HepG2 (cell line): Measurements from ENCODE around the gene KLF9. TPM values are rescaled to one million over a fixed set of nuclear protein-coding genes. Genes with fewer than 3 reads are reported as not detected.

ENCODE experiments used
- BRF2 ChIP-seq: sonication (generic); formaldehyde crosslinking; IDR thresholded peaks from 2 replicates; pipeline ENCODE4 v1.8.1; 2022; ENCODE audit warnings: mild to moderate bottlenecking, missing genetic modification reagents
- CCDC6 ChIP-seq: sonication (generic); formaldehyde crosslinking; IDR thresholded peaks from 2 replicates; pipeline ENCODE4 v1.8.1; 2022; ENCODE audit warnings: mild to moderate bottlenecking, missing genetic modification reagents, moderate library complexity
- CEBPG ChIP-seq: IDR thresholded peaks from 2 replicates; pipeline ENCODE4 v1.6.1; 2016
- ELF3 ChIP-seq: IDR thresholded peaks from 2 replicates; pipeline ENCODE4 v1.6.1; 2016; ENCODE audit warnings: missing genetic modification reagents, missing compliant biosample characterization
- HDAC1 ChIP-seq: sonication (generic); formaldehyde crosslinking; IDR thresholded peaks from 2 replicates; pipeline ENCODE4 v1.5.1; 2020; ENCODE audit warnings: mild to moderate bottlenecking, missing genetic modification reagents
- HOXD1 ChIP-seq: sonication (generic); formaldehyde crosslinking; IDR thresholded peaks from 2 replicates; pipeline ENCODE4 v1.5.0; 2020; ENCODE audit warnings: missing genetic modification reagents
- KAT8 ChIP-seq: IDR thresholded peaks from 2 replicates; pipeline ENCODE4 v1.6.1; 2016; ENCODE audit warnings: missing genetic modification reagents, missing compliant biosample characterization
- KLF6 ChIP-seq: IDR thresholded peaks from 2 replicates; pipeline ENCODE4 v1.8.0; 2016; ENCODE audit warnings: missing biosample characterization, missing genetic modification reagents
- MXD3 ChIP-seq: IDR thresholded peaks from 2 replicates; pipeline ENCODE4 v1.6.1; 2016; ENCODE audit warnings: mild to moderate bottlenecking, missing biosample characterization, missing genetic modification reagents
- NFATC3 ChIP-seq: sonication (generic); formaldehyde crosslinking; IDR thresholded peaks from 2 replicates; pipeline ENCODE4 v1.5.1; 2020; ENCODE audit warnings: mild to moderate bottlenecking, missing genetic modification reagents
- NR2C2 ChIP-seq: sonication (generic); formaldehyde crosslinking; IDR thresholded peaks from 2 replicates; pipeline ENCODE4 v1.4.0; 2020; ENCODE audit warnings: missing genetic modification reagents, mild to moderate bottlenecking, moderate library complexity, borderline replicate concordance
- ONECUT2 ChIP-seq: sonication (generic); formaldehyde crosslinking; IDR thresholded peaks from 2 replicates; pipeline ENCODE4 v1.4.0; 2020; ENCODE audit warnings: missing genetic modification reagents
- POLR2G ChIP-seq: fragments of 200-400 bp; formaldehyde crosslinking; IDR thresholded peaks from 2 replicates; pipeline ENCODE4 v1.6.1; 2018; ENCODE audit warnings: mild to moderate bottlenecking, low read depth, low read length, moderate library complexity
- RAD21 ChIP-seq: fragments of 450-650 bp; formaldehyde crosslinking; IDR thresholded peaks from 2 replicates; pipeline ENCODE4 v1.5.0; 2020; ENCODE audit warnings: mild to moderate bottlenecking
- RBFOX2 ChIP-seq: fragments of 200-400 bp; formaldehyde crosslinking; IDR thresholded peaks from 2 replicates; pipeline ENCODE4 v1.6.1; 2017; ENCODE audit warnings: low read depth, mild to moderate bottlenecking, low read length
- REXO4 ChIP-seq: sonication (generic); formaldehyde crosslinking; IDR thresholded peaks from 2 replicates; pipeline ENCODE4 v1.8.0; 2022; ENCODE audit warnings: missing genetic modification reagents, mild to moderate bottlenecking, borderline replicate concordance
- SALL1 ChIP-seq: sonication (generic); formaldehyde crosslinking; IDR thresholded peaks from 2 replicates; pipeline ENCODE4 v1.8.0; 2022; ENCODE audit warnings: mild to moderate bottlenecking, missing genetic modification reagents
- SAP130 ChIP-seq: IDR thresholded peaks from 2 replicates; pipeline ENCODE4 v1.6.1; 2016; ENCODE audit warnings: low read depth
- ZFX ChIP-seq: sonication (generic); formaldehyde crosslinking; IDR thresholded peaks from 2 replicates; pipeline ENCODE4 v1.4.0; 2020; ENCODE audit warnings: mild to moderate bottlenecking, low read depth, missing genetic modification reagents, moderate library complexity
- ZNF256 ChIP-seq: sonication (generic); formaldehyde crosslinking; conservative IDR thresholded peaks from 2 replicates; pipeline ENCODE4 v1.4.0; 2020; ENCODE audit warnings: missing genetic modification reagents
- ZNF30 ChIP-seq: sonication (generic); formaldehyde crosslinking; IDR thresholded peaks from 2 replicates; pipeline ENCODE4 v1.5.0; 2020; ENCODE audit warnings: mild to moderate bottlenecking, missing genetic modification reagents
- ZNF501 ChIP-seq: sonication (generic); formaldehyde crosslinking; IDR thresholded peaks from 2 replicates; pipeline ENCODE4 v1.5.1; 2020; ENCODE audit warnings: mild to moderate bottlenecking, moderate library complexity, missing genetic modification reagents
- ZNF543 ChIP-seq: sonication (generic); formaldehyde crosslinking; IDR thresholded peaks from 2 replicates; pipeline ENCODE4 v1.4.0; 2020; ENCODE audit warnings: mild to moderate bottlenecking, missing genetic modification reagents
- polyA plus RNA-seq, 8 experiments: library from polyadenylated mRNA; depleted of rRNA in 3 of 8; stranded (reverse) in 7 of 8; unstranded in 1 of 8; fragments of >200 nt; fragmentation: Illumina TruSeq in 4 of 8; extraction: Trizol in 4 of 8; gene quantifications; 2 replicates each; pipeline versions ENCODE4 v1.2.1 to v1.2.3, GENCODE V29; 2011 to 2016; ENCODE audit warnings: low read depth in 4 of 8, missing spikeins in 1 of 8, mixed read lengths in 1 of 8; ENCODE audit not compliant: insufficient read depth in 1 of 8
- total RNA-seq, 5 experiments: library from RNA; depleted of rRNA; stranded (reverse); fragments of >200 nt; fragmentation: Illumina TruSeq; extraction: Trizol; gene quantifications; 2 replicates each; pipeline ENCODE4 v1.2.3, GENCODE V29; 2016; ENCODE audit warnings: low read depth in 1 of 5
- TF ChIP-seq, protein P1 (sequence below): sonication (generic); formaldehyde crosslinking; IDR thresholded peaks from 2 replicates; pipeline ENCODE4 v1.5.0; 2020; ENCODE audit warnings: mild to moderate bottlenecking, missing genetic modification reagents, borderline replicate concordance

Gene KLF9
- total and polyA plus RNA-seq, 2 of the 13 experiments (the other 11 are each of a cell fraction or from before 2014, with no cell fraction given) = 5.7 to 7.2 TPM

GRCh38 chr9:70411121-70411929 is 3.1 kb downstream of the KLF9 start (continued):
- TF ChIP-seq CCDC6 (CRISPR knock-in tag) (no peak), RAD21 (no peak), ZNF30 (no peak), ZNF256 (CRISPR knock-in tag) (no peak), HOXD1 (CRISPR knock-in tag) (no peak), ZNF543 (CRISPR knock-in tag) (no peak), KLF6 (0 out of 2 replicates have a peak, but pooled peaks have one; percentile 16), REXO4 (CRISPR knock-in tag) (no peak), SALL1 (peak; percentile 40; the same call in 1 of the 2 replicates), ONECUT2 (no peak), NR2C2 (no peak), POLR2G (0 out of 2 replicates have a peak, but pooled peaks have one; percentile 17), NFATC3 (no peak), CEBPG (CRISPR knock-in tag) (no peak), KAT8 (CRISPR knock-in tag) (peak; percentile 23; the same call in 1 of the 2 replicates), BRF2 (CRISPR knock-in tag) (no peak), ZFX (peak; percentile 20; the same call in 1 of the 2 replicates), RBFOX2 (peak; percentile 30; the same call in 1 of the 2 replicates), ELF3 (CRISPR knock-in tag) (no peak), HDAC1 (CRISPR knock-in tag) (no peak), MXD3 (CRISPR knock-in tag) (peak; percentile 33; the same call in 1 of the 2 replicates), SAP130 (CRISPR knock-in tag) (peak; percentile 56), ZNF501 (CRISPR knock-in tag) (no peak)
- TF ChIP-seq, protein P1, sequence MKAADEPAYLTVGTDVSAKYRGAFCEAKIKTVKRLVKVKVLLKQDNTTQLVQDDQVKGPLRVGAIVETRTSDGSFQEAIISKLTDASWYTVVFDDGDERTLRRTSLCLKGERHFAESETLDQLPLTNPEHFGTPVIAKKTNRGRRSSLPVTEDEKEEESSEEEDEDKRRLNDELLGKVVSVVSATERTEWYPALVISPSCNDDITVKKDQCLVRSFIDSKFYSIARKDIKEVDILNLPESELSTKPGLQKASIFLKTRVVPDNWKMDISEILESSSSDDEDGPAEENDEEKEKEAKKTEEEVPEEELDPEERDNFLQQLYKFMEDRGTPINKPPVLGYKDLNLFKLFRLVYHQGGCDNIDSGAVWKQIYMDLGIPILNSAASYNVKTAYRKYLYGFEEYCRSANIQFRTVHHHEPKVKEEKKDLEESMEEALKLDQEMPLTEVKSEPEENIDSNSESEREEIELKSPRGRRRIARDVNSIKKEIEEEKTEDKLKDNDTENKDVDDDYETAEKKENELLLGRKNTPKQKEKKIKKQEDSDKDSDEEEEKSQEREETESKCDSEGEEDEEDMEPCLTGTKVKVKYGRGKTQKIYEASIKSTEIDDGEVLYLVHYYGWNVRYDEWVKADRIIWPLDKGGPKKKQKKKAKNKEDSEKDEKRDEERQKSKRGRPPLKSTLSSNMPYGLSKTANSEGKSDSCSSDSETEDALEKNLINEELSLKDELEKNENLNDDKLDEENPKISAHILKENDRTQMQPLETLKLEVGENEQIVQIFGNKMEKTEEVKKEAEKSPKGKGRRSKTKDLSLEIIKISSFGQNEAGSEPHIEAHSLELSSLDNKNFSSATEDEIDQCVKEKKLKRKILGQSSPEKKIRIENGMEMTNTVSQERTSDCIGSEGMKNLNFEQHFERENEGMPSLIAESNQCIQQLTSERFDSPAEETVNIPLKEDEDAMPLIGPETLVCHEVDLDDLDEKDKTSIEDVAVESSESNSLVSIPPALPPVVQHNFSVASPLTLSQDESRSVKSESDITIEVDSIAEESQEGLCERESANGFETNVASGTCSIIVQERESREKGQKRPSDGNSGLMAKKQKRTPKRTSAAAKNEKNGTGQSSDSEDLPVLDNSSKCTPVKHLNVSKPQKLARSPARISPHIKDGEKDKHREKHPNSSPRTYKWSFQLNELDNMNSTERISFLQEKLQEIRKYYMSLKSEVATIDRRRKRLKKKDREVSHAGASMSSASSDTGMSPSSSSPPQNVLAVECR (CRISPR knock-in tag) = peak; percentile 53; the same call in 1 of the 2 replicates
- TF ChIP-seq, all 625 proteins: peak for 24
